ENCODE data around the gene CCNQ.

Gene CCNQ

DNA sequence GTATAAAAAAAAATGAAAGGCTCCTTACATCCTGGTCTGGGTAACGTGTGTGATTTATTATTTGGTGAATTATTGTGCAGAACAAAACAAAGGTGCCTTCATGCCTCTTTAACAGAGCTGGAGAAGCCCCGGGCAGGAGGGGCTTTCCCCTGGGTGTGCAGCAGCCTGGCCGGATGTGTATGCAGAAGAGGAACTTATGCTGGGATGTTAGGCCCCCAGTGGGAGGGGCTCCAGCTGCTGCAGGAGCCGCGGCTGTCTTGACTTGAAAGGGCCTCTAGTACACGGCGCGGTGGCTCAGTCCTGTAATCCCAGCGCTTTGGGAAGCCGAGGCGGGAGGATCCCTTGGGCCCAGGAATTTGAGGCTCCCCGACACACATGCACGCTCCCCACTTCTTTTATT, 16.0 kb downstream of the CCNQ start:
- TF ChIP-seq BCL11A (tag by site-specific recombination; IDR thresholded peaks at IDR 0.05; ENCODE audit: low read depth), result no peak
- no peak for TF ChIP-seq ZNF48 (tag by site-specific recombination; IDR thresholded peaks at IDR 0.05)
- Histone ChIP-seq H3K9me3 (ENCODE audit: control insufficient read depth, insufficient read depth, low read depth, low read length) (no peaks in the 10 kb centered on the region), H3K4me1 (ENCODE audit: control insufficient read depth, insufficient read depth, low read length) (no peaks in the 10 kb centered on the region), H3K4me3 (ENCODE audit: low read depth, low read length) (no peak overlapping the region), H3K36me3 (ENCODE audit: control insufficient read depth in 2 of 2, insufficient read depth in 1 of 2, low read length in 2 of 2) (peaks cover 9 to 15% of the 10 kb centered on the region in 2 experiments; a peak in 2 of 3 replicates), H3K27ac (ENCODE audit: extremely low read depth, low read depth, low read length) (no peak overlapping the region)
- ChIA-PET CTCF (interaction anchor here (0.7 kb wide), 1 partner anchor 69 kb away, joined by 3 read pairs; no protein-coding TSS in a partner anchor), POLR2A (interaction anchor here (0.5 kb wide), 1 partner anchor 52 kb away, joined by 6 read pairs; no protein-coding TSS in a partner anchor)

DNA sequence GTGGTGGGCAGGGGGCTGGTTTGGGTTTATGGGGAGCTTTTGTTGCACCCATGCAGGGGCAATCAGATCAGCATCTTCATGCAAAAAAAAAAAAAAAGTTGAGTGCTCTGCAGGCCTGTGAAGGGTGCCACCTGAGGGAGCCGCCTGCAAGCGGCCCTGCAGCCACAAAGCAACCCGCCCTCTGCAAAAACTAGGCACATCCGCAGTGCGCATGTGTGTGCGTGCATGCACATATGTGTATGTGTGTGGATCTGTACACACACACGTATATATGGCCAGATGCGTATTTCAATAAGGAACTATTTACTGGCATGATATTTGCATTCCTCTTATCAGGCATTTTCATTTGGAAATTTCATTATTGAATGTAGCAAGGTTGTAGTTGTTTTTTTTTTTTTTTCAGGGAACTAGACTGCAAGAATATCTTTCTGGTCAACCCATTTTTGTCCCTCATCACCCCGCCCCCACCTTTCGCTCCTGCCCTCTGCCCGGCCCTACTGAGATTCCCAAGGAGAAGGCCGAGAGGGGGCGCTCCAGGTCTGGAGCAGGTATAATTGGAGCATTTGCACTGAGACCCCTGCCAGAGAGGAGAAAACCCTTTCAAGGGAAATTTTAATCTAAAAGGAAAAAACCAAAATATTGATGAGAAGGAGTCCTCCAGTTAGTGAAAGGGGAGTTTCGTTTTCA, 18.1 kb downstream of the CCNQ start:
- Histone ChIP-seq H3K9me3 (ENCODE audit: control insufficient read depth, insufficient read depth, low read depth, low read length) (no peaks in the 10 kb centered on the region), H3K4me3 (ENCODE audit: low read depth, low read length) (no peak overlapping the region), H3K4me1 (ENCODE audit: control insufficient read depth, insufficient read depth, low read length) (no peaks in the 10 kb centered on the region), H3K27ac (ENCODE audit: extremely low read depth, low read depth, low read length) (no peak overlapping the region), H3K36me3 (ENCODE audit: control insufficient read depth in 2 of 2, insufficient read depth in 1 of 2, low read length in 2 of 2) (no peaks in the 10 kb centered on the region)
- ChIA-PET POLR2A (no interaction called here), CTCF (interaction anchor here (0.6 to 1.2 kb wide), 4 partner anchors 55 to 128 kb away, joined by 3 to 6 read pairs (median 4); no protein-coding TSS in a partner anchor)
- TF ChIP-seq GLIS1 (tag by site-specific recombination; IDR thresholded peaks at IDR 0.05) (no peak), ZNF133 (tag by site-specific recombination; IDR thresholded peaks at IDR 0.05) (0 out of 2 replicates have a peak, but pooled peaks have one; percentile 26), PRDM1 (tag by site-specific recombination; IDR thresholded peaks at IDR 0.05) (peak; percentile 69)

DNA sequence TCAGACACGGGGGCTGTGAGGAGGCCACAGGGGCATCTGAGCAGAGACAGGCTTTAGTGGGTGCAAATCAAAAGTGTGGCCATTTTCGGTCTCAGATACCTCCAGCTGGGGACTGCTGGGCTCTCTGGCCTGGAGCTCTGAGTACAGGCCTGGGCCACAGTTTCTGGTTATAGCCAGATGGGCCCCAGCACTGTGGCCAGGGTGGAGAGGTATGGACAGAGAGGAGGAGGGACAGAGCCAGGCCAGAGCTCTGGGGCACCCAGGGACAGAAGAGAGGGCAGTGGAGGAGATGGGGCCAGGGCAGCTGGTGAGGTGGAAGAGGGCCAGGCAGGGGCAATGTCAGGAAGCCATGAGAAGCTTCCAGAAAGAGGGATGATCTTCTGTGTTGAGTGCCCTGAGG, 20.1 kb downstream of the CCNQ start:
- CTCF ChIA-PET, result interaction anchor here (0.8 to 1.9 kb wide), 3 partner anchors 14 to 89 kb away, joined by 3 to 16 read pairs (median 5); no protein-coding TSS in a partner anchor
- Histone ChIP-seq H3K36me3 (ENCODE audit: control insufficient read depth in 2 of 2, insufficient read depth in 1 of 2, low read length in 2 of 2) (no peaks in the 10 kb centered on the region), H3K27ac (ENCODE audit: extremely low read depth, low read depth, low read length) (no peak overlapping the region), H3K4me3 (ENCODE audit: low read depth, low read length) (no peak overlapping the region), H3K4me1 (ENCODE audit: control insufficient read depth, insufficient read depth, low read length) (no peaks in the 10 kb centered on the region), H3K9me3 (ENCODE audit: control insufficient read depth, insufficient read depth, low read depth, low read length) (no peaks in the 10 kb centered on the region)
- POLR2A ChIA-PET, result no interaction called here
- TF ChIP-seq, protein P1, sequence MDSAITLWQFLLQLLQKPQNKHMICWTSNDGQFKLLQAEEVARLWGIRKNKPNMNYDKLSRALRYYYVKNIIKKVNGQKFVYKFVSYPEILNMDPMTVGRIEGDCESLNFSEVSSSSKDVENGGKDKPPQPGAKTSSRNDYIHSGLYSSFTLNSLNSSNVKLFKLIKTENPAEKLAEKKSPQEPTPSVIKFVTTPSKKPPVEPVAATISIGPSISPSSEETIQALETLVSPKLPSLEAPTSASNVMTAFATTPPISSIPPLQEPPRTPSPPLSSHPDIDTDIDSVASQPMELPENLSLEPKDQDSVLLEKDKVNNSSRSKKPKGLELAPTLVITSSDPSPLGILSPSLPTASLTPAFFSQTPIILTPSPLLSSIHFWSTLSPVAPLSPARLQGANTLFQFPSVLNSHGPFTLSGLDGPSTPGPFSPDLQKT (IDR thresholded peaks at IDR 0.05; ENCODE audit: borderline replicate concordance, low read depth, low read length), result no peak
- TF ChIP-seq ZNF549 (tag by site-specific recombination; IDR thresholded peaks at IDR 0.05) (no peak), ZNF16 (tag by site-specific recombination; IDR thresholded peaks at IDR 0.05; ENCODE audit: low read depth) (no peak)

GRCh38 chrX:153578200-153578835, 20.6 kb downstream of the CCNQ start:
- CTCF ChIA-PET, result interaction anchor here (0.7 to 2.0 kb wide), 10 partner anchors 10 to 90 kb away, joined by 3 to 16 read pairs (median 5); no protein-coding TSS in a partner anchor
- no peak overlapping the region for H3K4me3 ChIP-seq (ENCODE audit: low read depth, low read length)
- no peaks in the 10 kb centered on the region for H3K9me3 ChIP-seq (ENCODE audit: control insufficient read depth, insufficient read depth, low read depth, low read length)
- H3K27ac ChIP-seq (ENCODE audit: extremely low read depth, low read depth, low read length), result no peak overlapping the region
- no peaks in the 10 kb centered on the region for H3K36me3 ChIP-seq (ENCODE audit: control insufficient read depth in 2 of 2, insufficient read depth in 1 of 2, low read length in 2 of 2)
- POLR2A ChIA-PET, result interaction anchor here (0.6 kb wide), 1 partner anchor 78 kb away, joined by 3 read pairs; no protein-coding TSS in a partner anchor
- TF ChIP-seq ZIC2 (tag by site-specific recombination; IDR thresholded peaks at IDR 0.05) (peak; percentile 79), ZNF529 (tag by site-specific recombination; IDR thresholded peaks at IDR 0.05; ENCODE audit: insufficient replicate concordance) (no peak)
- no peaks in the 10 kb centered on the region for H3K4me1 ChIP-seq (ENCODE audit: control insufficient read depth, insufficient read depth, low read length)

GRCh38 chrX:153576961-153577360, 22.0 kb downstream of the CCNQ start:
- no peaks in the 10 kb centered on the region for H3K36me3 ChIP-seq (ENCODE audit: control insufficient read depth in 2 of 2, insufficient read depth in 1 of 2, low read length in 2 of 2)
- H3K27ac ChIP-seq (ENCODE audit: extremely low read depth, low read depth, low read length), result no peak overlapping the region
- no peak overlapping the region for H3K4me3 ChIP-seq (ENCODE audit: low read depth, low read length)
- ChIA-PET CTCF (interaction anchor here (0.7 to 2.0 kb wide), 7 partner anchors 8 to 91 kb away, joined by 3 to 16 read pairs (median 5); partner anchors contain the start of gene DUSP9), POLR2A (no interaction called here)
- no peaks in the 10 kb centered on the region for H3K4me1 ChIP-seq (ENCODE audit: control insufficient read depth, insufficient read depth, low read length)
- no peaks in the 10 kb centered on the region for H3K9me3 ChIP-seq (ENCODE audit: control insufficient read depth, insufficient read depth, low read depth, low read length)
- peak; percentile 49; the same call in 1 of the 2 replicates for TF ChIP-seq ZNF394 (tag by site-specific recombination; IDR thresholded peaks at IDR 0.05; ENCODE audit: borderline replicate concordance)
- no peak for TF ChIP-seq PRDM1 (tag by site-specific recombination; IDR thresholded peaks at IDR 0.05)
